GM19468 (cell line): ENCODE results near the gene PPP1R9B.

Experiments
- ATAC-seq: cut with Tn5 transposase; IDR thresholded peaks from one replicate; pipeline ENCODE4 v1.9.1; 2021; ENCODE audit warnings: mild to moderate bottlenecking, moderate library complexity, moderate number of reproducible peaks; ENCODE audit not compliant: unreplicated experiment; ENCODE audit errors: extremely low read depth

Gene PPP1R9B

GRCh38 chr17:50144845-50145531 lies 5.5 kb downstream of the PPP1R9B start:
- no peak for ATAC-seq

GRCh38 chr17:50144355-50144754 lies 6.1 kb downstream of the PPP1R9B start:
- ATAC-seq, result no peak

- no peak for ATAC-seq
Measured at GRCh38 chr17:50143461-50144176, 6.9 kb downstream of the PPP1R9B start.

- no peak for ATAC-seq
Measured at GRCh38 chr17:50141745-50142110, 8.7 kb downstream of the PPP1R9B start.

GRCh38 chr17:50141026-50141744 lies 9.3 kb downstream of the PPP1R9B start:
- ATAC-seq, result no peak

GRCh38 chr17:50139950-50140885 lies 10.3 kb downstream of the PPP1R9B start:
- no peak for ATAC-seq

GRCh38 chr17:50139185-50139783 lies 11.2 kb downstream of the PPP1R9B start:
- ATAC-seq, result no peak

GRCh38 chr17:50137042-50137441 lies 13.4 kb downstream of the PPP1R9B start:
- ATAC-seq, result no peak

- ATAC-seq, result no peak
Measured at GRCh38 chr17:50136096-50136687, 14.3 kb downstream of the PPP1R9B start.

GRCh38 chr17:50135316-50136095 lies 15.0 kb downstream of the PPP1R9B start:
- no peak for ATAC-seq

GRCh38 chr17:50134206-50135110 lies 16.0 kb downstream of the PPP1R9B start:
- ATAC-seq, result no peak

GRCh38 chr17:50133769-50134099 lies 16.7 kb downstream of the PPP1R9B start:
- no peak for ATAC-seq

GRCh38 chr17:50133028-50133768 lies 17.3 kb downstream of the PPP1R9B start:
- no peak for ATAC-seq

GRCh38 chr17:50132104-50132794 lies 18.2 kb downstream of the PPP1R9B start:
- ATAC-seq, result no peak

GRCh38 chr17:50130559-50131305 lies 19.7 kb downstream of the PPP1R9B start:
- no peak for ATAC-seq
